NCI-H2196 (cell line): Measurements from ENCODE around the gene PAFAH1B1.
"Not testable (repeated sequence)": the region's sequence is repeated elsewhere in the genome, so short reads cannot be mapped to it uniquely, and the experiment has no call there.

ENCODE experiments used
- DNase-seq: peaks from one replicate; lab custom pipeline; 2025; ENCODE audit not compliant: unreplicated experiment; lab: John Stamatoyannopoulos, UW

The PAFAH1B1 gene

DNA sequence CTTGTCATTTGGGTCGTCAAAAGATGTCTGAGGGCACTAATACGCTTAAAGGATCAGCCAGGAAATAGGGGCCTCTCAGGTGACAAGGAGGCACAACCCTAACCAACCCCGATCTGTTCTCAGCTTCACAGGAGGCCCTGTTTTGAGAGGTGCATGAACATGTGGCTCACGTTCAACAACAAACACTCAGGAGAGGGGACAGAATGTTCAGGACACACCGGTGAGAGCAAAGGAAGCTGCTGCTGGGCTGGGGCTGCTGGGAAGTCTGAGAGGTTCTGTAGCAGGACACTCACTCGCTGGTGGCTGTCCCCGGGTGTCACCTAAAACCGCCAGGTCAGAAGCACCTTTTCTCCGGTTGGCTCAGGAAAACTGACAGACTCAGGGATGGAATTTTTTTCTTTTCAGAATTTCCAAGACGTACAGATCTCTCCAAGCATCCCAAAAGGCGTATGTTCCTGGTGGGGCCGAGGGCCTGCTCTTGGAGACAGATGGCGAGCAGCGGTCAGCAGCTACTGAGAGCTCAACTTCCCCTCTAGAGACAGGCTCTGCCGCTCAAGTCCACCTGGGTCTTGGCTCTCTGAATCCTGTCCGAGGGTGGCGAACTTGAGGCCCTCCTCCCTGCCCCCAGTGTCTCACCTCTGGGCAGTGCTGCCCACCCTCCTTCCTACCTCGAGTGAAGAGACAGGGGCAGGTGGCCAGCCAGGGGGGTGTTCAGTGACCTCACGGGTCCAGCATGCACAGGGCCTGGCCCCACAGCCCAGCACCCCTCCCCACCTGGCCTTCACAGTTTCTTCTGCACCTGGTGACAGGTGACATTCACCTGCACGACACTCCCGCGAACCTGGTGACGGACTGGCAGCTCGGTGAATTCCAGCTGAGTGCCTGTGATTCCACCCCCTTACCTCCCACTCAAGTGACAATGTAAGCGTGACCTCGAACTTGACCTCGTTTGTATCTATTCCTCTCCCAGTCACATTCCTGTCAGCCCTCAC is 95.2 kb downstream of the PAFAH1B1 start:
- no peak for DNase-seq

DNA sequence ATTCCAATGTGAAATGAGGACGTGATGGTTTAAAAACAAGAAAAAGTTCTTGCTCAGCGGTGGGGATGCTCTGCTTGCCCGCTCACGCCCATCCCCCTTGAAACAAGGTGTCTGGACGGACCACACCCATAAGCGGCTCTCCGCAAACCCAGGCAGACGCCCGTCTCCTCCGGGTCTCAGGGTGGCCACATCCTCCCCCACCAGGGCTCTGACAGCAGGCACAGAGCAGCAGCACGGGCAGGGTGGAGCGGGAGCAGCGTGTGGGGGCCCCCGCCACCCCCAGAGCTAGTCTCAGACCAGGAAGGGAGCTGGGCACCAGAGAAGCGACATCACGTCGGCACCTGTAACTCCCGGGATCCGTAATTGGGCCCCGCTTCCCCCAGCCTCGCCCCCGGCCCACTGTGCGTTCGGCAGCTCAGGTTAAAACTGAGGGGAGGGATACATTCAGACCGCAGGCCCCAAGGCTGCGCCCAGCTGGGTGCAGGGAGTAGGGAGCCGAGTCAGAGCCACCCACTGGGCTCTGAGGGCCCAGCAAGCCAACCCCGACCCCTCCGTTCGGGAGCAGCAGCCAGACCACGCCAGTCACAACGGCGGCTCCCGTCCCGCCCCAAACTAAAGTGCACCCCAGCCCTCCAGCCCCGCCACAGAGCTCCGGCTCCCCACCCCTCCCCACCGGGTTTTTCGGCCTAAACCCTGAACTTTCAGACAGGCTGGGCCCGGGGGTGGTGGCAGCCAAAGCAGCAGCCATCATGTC is 96.1 kb downstream of the PAFAH1B1 start:
- no peak for DNase-seq

DNA sequence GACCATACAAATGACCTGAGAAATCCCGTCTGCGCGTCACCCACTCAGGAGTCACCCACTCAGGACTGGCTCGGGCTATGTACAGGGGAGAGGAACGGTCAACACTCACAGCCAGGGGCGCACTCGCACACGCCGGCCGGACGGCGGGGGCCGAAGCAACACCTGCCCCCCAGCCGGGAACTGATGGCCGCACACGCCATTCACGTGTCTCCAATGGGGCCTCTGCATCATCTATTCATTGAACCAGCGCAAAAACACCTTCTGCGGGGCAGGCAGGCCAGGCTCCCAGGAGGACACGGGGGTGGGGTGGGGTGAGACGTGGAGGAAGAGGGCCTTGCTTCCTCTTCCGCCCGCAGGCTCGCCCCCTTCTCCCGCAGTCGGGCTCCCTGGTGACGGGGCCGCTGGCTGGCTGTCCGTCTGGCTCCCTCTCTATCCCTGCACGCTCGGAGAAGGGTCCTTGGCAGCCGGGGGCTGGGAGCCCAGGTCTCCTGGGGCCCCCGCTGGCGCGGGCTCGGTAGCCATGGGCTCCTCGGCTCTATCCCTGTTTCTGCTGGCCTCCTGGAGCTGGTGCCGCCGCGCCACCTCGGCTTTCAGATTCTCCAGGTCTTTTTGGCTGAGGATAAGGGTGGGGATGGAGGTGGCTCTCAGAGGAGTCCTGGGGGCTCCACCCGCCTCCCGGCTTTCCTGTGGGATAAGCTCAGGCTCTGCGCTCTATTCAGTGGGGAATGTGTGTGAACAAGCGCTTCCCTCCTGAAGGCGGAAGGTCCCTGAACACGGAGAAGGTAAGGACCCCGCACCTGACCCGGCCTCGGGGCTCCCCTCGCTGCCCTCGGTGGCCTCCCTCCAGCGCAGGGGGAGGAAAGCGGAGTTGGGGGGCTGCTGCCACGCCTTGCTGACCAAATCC is 97.0 kb downstream of the PAFAH1B1 start:
- no peak for DNase-seq

DNA sequence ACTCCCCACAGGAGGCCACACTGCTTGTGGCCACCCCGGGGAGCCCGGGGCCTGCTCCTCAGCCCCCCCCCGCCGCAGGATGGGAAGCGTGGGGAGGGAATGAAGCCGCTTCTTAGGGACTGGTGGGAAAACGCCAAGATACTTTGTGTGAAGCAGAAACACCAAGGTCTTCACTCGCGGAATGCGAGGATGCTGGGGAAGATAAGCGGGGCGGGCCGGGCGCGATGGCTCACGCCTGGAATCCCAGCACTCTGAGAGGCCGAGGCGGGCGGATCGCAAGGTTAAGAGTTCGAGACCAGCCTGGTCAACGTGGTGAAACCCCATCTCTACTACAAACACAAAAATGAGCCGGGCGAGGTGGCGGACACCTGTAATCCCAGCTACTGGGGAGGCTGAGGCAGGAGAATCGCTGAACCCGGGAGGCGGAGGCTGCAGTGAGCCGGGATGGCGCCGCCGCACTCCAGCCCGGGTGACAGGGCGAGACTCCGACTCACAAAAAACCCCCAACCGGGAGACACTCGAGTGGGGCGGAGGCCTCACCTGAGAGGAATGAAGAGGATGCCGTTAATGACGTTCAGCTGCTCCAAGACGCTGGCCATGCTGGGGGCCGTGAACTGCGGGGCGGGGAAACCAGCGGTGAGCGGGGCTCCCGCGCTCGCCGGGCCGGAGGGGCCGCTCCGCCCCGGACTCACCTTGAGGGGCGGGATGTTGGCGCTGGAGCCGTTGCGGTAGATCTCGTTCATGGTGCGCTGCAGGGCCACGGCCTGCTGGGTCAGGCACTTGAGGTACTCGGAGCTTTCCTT is 97.8 kb downstream of the PAFAH1B1 start:
- no peak for DNase-seq

DNA sequence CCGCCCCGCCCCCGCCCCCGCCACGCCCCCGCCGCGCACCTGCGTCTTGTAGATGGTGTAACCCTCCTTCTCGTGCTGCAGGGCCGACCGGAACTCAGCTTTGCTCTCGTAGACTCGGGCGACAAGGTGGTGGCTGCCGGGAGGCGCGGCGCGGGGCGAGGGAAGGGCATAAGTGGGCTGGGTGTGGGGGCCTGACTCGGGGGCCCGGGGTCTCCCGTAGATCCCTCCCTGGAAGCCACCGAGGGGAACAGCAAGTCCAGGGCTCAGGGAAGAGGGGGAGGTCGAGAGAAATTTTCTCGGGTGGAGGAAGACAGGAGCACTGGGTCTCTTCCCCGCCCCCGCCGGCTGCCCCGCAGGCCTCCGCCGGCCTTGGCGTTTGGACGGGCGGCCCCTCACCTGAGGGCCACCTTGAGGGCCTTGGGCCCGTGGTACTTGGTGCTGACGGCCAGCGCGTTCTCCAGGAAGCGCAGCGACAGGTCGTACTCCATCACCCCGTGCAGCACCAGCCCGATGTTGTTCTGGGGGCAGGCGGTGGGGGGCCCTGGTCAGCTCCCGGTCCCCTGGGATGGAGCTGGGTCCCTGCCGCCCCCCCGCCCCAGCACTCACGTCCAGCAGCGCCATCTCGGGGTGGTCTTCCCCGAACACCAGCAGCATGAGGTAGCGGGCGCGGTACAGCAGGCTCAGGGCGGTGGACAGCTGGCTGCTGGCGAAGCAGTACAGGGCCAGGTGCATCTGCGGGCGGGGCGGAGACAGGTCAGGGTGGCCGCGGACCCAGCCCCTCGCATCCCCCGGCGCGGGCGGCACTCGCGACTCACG is 98.7 kb downstream of the PAFAH1B1 start:
- DNase-seq = no peak

DNA sequence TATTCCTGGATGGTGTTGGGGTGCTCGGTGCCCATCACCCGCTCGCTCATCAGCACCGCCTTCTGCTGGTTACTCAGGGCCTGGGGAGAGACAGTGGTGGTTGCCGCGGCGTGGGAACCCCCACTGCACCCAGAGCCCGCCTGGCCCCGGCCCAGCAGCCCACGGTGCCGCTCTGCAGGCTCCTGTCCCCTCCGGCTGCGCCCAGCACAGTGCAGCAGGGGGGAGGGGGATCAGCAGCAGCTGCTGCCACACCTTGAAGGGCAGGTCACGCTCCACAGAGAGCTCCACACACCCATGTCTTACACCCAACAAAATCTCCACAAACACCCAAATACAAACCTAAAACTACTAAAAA is 99.3 kb downstream of the PAFAH1B1 start:
- DNase-seq = no peak

DNA sequence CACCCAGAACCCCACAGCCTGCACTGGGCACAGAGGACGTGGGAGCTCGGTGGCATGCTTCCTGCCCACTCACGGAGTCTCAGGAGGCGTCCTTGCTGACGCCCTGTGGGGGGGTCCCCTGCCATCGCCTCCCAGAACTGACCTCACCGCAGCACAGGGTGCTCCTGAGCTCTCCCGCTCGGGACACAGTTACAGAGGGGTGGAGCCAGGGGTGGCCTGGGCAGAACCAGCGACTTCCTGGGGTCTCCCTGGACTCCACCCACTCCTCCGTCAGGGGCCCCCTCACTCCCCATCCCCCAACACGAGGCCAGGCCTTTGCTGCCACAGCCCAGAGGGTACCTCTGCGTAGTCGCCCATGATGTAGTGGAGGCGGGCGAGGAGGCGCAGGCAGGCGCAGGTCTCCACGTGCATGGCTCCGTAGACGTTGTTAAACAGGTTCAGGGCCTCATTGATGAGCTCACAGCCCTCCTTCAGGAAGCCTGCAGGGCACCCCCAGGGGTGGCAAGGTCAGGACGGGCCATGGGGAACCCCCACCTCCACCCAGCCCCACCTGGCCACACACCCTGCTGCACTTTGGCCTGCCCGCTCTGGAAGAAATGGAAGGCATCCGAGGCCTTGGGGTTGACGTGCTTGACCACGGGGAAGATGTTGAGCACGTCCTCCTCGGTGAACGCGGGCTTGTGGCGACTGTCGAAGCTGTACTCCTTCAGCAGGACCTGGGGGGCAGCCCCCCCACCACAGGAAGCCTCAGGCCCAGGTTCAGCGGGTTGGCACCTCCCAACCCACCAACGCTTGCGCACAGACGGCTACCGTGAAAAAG is 100.3 kb downstream of the PAFAH1B1 start:
- no peak for DNase-seq

DNA sequence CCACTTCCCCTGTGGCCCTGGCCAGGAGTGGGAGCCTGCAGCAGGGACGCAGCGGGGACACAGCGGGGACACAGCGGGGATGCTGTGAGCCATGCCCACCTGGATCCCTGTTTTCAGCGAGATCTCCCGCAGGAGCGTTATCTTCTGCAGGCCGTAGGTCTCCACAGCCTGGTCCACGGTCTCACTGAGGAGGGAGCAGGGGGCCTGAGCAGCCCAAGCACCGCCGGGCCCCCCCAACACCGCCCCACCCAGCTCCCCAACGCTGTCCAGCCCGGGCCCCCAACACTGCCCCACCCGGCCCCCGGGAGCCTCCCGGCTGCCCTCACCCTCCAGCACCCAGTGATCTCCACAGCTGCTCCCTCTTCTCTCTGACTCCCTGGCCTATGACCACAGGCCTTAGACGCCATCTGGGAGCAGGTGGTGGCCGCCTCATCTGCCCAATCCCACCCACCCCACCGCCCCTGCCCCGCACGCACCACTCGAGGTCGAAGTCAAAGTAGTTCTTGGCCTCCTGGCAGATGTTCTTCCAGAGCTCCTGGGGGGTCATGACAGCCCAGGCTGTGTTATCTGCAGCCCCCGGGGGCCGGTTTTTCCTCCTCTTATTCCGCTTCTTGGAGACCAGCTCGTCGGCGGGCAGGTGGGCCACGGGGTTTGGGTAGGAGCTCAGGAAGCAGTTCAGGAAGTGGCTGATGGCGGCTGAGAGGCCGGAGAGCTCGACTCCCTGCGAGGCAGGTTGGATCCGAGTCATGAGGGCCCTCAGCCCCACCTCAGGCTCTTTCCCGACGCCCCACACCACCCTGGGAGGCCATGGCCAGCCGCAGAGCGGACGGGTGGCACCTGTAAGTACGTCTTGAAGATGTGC is 101.2 kb downstream of the PAFAH1B1 start:
- DNase-seq = no peak

DNA sequence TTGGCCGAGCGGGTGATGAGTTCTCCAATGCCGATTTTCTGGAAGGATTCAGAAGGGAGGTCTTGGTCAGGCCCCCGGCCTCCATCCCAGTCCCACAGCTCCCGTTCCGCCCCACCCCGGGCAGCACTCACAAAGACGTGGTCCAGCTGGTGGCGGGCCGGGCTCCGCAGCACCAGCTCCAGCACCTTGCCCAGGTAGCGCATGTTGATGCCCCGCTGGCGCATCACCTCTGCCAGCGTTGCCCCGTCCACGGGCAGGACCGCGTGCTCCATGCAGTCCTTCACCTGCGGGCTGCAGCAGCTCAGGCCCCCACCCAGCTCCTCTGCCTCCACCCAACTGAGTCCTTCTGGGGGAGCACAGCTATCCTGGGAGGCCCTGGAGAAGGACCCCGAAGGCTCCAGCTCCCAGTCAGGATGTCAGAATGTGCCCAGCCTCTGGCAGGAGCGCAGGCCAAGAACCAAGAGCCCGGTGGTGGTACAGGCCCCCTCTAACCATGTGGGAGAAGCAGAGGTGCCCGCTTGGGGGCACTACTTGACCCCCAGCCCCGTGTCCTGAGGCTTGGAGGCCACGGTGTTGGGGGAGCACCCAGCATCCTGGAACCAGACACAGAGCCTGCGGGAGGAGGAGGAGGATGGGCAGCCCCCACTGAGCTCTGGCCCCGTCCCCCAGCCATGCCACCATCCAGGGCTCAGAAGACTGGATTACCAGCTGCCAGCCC is 101.9 kb downstream of the PAFAH1B1 start:
- no peak for DNase-seq

DNA sequence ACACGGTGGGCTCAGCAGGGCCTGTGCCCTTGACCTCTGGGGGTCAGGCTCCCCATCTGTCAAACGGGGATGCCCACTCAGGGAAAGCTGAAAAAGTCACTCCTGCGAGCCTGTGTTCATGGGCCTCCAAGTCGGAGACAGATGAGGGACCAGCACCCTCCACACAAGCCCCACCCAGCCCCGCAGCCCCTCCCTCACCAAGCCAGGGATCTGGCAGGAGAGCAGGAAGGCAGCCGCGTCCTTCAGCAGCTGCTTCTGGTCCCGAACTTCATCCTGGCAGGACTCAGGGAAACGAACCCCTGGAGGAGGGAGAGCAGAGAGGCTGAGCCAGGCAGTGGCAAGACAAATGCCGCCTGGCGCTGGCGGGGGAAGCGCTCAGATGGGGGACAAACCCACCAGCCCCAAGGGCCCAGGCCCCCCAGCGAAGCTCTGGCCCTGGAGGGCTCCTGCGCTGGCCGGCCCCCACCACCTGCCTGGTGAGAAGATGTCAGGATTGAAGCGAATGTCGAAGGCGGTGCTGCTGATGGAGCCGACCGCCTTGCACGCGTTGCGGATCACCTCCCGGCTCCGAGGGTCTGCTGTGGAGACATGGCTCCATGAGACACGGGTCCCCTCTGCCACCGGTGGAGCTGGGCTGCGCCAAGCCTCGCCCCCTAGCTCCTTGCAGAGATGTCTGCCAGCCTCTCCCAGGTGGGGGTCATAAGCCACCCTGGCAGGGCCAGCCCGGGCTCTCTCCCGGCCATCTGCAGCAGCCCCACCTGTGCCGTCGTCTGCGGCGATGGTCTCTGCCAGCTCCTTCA is 102.7 kb downstream of the PAFAH1B1 start:
- DNase-seq = no peak

DNA sequence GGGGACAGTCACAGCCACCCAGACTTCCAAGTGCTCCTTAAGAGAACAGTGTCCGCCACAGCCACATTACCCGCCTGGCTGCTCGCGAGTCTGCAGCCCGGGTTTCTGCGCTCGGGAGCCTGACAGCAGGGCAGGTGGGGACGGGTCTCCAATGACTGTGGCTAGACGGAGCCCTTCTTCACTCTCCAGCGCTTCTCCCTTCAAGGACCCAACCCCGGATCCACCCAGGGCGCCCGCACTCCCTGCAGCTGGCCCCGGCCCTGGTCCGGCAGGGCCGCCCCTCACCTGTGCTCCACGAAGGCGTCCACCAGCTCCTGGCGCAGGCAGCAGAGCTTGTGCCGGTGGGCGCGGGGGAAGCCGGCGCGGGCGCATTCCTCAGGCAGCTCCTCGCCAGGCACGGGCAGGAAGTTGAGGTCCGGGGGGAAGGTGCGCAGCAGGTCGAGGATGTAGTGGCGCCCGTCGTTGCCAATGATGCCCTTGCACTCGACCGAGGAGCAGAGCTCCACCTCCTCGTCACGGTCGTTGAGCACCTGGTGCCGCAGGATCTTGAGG is 104.2 kb downstream of the PAFAH1B1 start:
- DNase-seq = no peak

DNA sequence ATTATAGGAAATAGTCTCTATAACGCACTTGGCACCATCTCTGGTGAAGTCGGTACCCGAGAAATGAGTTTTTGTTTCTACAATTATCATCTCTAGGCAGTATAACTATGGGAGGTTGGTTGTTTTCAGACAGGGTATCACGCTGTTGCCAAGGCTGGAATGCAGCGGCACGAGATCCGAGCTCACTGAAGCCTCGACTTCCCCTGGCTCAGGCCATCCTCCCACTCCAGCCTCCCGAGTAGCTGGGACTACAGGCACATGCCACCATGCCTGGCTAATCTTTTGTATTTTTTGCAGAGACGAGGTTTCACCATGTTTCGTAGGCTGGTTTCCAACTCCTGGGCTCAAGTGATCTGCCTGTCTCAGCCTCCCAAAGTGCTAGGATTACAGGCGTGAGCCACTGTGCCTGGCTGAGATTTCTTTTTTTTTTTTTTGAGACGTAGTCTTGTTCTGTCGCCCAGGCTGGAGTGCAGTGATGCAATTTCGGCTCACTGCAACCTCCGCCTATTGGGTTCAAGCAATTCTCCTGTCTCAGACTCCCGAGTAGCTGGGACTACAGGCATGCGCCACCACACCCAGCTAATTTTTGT is 105.9 kb downstream of the PAFAH1B1 start:
- not testable (repeated sequence) for DNase-seq

DNA sequence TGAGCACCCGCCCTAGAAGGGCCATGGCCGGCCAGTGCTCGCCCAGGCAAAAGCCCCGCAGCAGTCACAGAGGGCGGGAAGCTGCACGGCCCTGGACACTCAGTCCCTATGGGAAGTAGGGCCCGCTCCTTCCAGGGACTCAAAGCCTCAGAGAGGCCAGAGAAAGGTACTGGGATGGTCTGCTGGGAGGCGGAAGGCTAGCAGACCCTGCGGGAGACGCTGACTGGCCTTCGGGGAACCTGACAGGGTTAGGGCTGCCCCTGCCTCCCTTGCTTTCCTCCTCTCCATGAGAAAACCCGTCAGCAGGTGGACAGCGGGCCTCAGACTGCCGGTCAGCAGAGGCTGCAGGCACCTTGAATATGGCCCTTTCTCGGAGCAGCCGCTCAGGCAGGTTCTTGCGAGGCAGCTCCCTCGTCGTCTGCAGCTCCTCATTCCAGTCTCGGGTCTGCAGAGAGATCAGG is 106.6 kb downstream of the PAFAH1B1 start:
- DNase-seq = no peak

DNA sequence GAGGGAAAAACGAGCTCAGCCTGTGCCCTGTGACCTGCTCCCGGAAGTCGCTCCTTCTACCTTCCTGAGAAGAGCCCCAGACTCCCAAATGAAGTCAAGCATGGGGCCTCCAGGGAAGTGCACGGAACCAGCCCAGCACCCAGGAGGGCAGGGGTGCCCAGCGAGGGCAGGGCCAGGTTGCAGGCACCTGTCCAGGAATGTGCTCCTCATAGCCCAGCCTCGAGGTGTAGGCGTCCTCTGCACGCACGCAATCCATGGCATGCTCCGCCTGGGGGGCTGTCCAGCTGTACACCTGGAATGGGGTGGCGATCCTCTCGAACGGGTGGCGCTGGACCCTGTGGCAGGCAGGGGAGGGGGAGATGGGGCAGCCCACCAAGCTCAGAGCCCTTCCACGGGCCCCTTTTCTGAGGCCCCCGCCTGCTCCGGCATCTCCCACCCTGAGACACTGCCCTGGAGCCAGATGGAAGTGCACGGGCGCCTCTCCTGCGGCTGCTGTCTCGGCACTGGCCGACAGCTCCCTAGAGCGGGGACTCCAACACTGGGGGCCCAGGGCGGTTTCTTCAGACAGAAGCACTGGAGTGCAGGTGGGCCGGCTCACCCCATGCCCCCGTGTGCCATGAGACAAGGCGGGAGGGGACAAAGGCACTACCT is 107.2 kb downstream of the PAFAH1B1 start:
- DNase-seq = no peak
